HTERT RPE-1 (cell line): ENCODE measurements around the gene WDR82.

Source experiments
- in situ Hi-C: fragments of 300-500 bp; cut with MboI; formaldehyde crosslinking; loops from 4 replicates; pipeline ENCODE4 v1.14.3; 2020; ENCODE audit warnings: low sequenced_read_pairs

Gene WDR82

GRCh38 chr3:52226229-52226817 lies 52.1 kb downstream of the WDR82 start:
- in situ Hi-C loops = no loop called here

- in situ Hi-C loops = no loop called here
Observed at GRCh38 chr3:52225452-52226228, 52.8 kb downstream of the WDR82 start, which contains the start of gene TLR9. TSS of gene TLR9 (minus strand) at chr3:52225645. CDS start at chr3:52225529, 116 bp downstream.

DNA sequence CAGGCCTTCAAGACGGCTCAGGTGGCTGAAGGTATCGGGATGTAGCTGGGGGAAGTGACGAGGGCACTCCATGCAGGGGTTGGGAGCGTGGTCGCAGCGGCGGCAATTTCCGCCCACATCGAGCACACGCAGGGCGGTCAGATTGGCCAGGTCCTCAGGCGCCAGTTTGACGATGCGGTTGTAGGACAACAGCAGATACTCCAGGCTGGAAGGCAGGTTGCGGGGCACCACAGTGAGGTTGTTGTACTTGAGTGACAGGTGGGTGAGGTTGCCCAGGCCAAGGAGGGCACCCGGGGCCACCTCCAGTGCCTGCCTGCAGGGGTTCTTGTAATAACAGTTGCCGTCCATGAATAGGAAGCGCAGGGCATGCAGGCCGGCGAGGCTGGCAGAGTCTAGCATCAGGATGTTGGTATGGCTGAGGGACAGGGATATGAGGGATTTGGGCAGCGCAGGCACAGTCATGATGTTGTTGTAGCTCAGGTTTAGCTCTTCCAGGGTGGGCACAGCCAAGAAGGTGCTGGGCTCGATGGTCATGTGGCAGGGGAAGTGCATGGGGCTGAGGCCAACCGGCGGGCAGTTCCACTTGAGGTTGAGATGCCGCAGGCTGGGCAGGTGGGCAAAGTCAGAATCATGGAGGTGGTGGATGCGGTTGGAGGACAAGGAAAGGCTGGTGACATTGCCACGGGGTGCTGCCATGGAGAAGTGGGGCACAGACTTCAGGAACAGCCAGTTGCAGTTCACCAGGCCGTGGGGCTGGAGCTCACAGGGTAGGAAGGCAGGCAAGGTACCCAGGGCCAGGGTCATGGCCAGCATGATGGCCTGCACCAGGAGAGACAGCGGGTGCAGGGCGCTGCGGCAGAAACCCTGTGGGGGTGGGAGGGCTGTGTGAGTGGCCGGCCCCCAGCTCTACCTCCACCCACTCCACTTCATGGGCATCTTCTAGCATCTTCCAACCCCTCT lies 54.7 kb downstream of the WDR82 start:
- in situ Hi-C loops = no loop called here

GRCh38 chr3:52222319-52223221 lies 55.9 kb downstream of the WDR82 start:
- in situ Hi-C loops = no loop called here

DNA sequence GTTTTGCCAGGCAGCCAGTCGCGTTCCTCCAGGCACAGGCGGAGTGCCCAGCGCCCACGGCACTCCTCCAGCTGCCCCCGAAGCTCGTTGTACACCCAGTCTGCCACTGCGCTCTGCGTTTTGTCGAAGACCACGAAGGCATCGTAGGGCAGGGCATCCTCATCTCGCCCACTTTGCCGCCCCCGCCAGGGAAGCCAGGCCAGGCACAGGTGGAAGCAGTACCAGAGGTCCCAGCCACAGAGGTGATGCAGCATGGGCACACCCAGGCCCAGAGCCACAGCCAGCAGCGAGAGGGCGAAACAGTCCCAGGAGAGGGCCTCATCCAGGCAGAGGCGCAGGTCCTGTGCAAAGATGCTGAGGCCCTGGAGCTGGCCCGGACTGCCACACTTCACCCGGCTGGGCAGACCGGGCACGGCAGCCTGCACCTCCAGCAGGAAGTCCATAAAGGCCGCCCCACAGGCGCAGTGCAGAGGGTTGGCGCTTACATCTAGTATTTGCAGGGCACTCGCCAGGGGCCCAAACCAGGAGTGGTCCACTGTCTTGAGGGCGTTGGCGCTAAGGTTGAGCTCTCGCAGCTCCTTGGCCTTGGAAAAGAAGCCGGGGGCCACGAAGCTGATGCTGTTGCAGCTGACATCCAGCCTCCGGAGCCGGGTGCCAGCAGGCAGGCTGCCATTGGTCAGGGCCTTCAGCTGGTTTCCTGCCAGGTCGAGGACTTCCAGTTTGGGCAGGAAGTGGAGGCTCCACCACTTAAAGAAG lies 56.7 kb downstream of the WDR82 start:
- in situ Hi-C loops = no loop called here

- in situ Hi-C loops = no loop called here
Observed at GRCh38 chr3:52221141-52221562, 57.3 kb downstream of the WDR82 start.

GRCh38 chr3:52220380-52221026 lies 57.9 kb downstream of the WDR82 start:
- in situ Hi-C loops = no loop called here

GRCh38 chr3:52218937-52219650 lies 59.4 kb downstream of the WDR82 start:
- in situ Hi-C loops = no loop called here

- in situ Hi-C loops = no loop called here
Observed at GRCh38 chr3:52218454-52218853, 60.0 kb downstream of the WDR82 start.

GRCh38 chr3:52218026-52218425 lies 60.4 kb downstream of the WDR82 start:
- in situ Hi-C loops = no loop called here

GRCh38 chr3:52217409-52217805 lies 61.0 kb downstream of the WDR82 start:
- in situ Hi-C loops = no loop called here

DNA sequence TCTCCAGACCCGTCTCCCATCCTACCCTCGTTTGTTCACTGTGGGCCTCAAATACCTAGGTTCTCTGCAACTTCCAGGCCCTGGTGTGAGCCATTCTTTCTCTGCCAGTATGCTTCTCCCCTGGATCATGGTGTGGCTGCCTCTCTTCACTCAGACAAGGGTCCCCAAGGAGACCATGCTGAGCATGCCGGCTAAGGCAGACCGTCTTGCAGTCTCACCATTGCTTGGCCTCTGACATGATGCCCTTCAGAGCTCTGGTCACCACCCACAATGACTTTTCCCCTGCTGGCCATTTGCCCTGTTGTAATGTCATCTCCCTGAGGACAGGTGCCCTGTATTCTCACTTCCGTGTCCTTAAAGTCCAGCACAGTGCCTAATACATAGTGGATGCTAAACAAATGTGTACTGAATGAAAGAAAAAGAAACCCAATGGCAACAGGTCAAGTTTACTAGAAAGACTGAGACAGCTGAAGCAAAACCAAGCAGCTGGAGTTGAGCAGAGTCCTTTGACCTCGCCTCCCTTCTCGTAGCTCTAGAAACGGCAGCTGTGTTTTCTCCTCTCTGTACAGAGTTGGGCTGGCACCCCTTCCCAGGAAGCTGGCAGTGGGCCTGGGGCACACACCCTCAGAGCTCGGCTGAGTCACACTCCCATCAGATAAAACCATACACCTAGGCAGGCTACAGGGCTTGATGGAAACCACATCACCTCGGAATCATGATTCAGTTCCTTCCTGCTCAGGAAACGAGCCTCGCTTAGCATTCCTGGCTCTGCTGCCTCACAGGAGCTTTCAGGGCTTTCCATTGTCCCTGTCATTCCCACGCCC lies 61.7 kb downstream of the WDR82 start:
- in situ Hi-C loops = no loop called here

DNA sequence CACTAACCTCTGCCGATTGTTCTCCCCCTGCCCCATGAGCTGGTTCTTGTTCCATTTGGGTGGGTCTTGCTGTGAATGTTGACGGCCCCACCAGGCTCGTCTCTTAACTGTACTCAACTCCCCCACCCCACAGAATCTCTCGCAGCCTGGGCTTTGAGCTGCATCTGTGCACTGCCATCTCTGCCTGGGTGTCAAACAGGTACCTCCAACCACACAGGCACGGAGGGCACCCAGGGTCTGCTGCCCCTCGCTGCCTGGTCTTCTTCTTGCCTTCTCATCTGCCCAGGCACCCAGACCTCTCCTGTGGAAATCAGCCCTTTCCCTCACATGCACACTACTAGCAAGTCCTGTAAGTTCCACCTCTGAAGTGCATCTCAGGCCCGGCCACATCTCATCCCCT lies 63.1 kb downstream of the WDR82 start:
- in situ Hi-C loops = no loop called here

DNA sequence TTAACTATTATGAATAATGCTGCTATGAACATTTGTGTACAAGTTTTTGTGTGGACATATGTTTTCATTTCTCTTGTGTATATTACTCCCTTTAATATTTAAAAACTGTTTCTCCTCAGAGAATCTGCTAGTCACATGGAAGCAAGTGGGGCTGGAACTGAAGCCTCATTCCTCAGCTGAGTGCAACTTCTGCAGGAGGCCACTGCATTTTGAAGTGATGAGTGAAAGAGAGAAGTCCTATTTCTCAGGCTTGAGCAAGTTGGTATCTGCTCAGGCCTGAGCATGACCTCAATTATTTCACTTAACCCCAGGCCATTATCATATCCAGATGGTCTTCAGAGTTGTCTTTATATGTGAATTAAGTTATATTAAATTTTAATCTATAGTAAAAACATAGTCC lies 64.5 kb downstream of the WDR82 start:
- in situ Hi-C loops = no loop called here

- in situ Hi-C loops = no loop called here
Observed at GRCh38 chr3:52213005-52213404, 65.4 kb downstream of the WDR82 start.

DNA sequence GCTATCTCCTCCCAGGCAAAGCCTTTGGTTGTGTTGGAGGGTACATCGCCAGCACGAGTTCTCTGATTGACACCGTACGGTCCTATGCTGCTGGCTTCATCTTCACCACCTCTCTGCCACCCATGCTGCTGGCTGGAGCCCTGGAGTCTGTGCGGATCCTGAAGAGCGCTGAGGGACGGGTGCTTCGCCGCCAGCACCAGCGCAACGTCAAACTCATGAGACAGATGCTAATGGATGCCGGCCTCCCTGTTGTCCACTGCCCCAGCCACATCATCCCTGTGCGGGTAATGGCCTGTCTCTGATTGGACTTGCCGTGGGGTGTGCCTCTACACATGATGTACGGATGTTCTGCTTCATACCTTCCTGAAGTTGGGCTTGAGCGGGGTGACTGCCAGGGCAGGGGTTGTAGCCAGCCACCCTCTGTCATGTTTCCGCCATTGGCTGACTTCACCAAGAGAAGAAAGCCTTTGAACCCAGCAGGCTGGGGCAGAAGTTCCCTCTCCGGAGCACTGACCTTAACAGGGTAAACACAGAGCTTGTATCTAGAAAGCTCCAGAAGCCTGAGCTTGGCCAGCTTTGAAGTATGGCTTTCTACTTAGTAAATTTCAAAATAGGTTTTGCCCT lies 67.1 kb downstream of the WDR82 start:
- in situ Hi-C loops = no loop called here

DNA sequence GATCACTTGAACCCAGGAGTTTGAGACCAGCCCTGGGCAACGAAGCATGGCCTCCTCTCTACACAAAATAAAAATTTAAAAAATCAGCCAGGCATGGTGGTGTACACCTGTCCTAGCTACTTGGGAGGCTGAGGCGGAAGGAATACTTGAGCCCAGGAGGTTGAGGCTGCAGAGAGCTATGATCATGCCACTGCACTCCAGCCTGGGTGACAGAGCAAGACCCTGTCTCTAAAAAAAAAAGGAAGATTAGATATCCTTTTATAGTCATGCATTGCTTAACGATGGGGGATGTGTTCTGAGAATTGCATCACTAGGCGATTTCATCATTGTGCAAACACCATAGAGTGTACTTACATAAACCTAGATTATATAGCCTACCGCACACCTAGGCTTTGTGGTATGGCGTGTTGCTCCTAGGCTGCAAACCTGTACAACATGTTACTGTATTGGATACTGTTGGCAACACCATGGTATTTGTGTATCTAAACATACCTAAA lies 67.9 kb downstream of the WDR82 start:
- in situ Hi-C loops = no loop called here
